Measurements from ENCODE around the gene MAFF. TPM values are rescaled to one million over a fixed set of nuclear protein-coding genes. Genes with fewer than 3 reads are reported as not detected.

The MAFF gene
- total and polyA plus RNA-seq, 7 experiments from 2014 or later, result 1.6 to 72.6 (median 5.1) TPM

DNA sequence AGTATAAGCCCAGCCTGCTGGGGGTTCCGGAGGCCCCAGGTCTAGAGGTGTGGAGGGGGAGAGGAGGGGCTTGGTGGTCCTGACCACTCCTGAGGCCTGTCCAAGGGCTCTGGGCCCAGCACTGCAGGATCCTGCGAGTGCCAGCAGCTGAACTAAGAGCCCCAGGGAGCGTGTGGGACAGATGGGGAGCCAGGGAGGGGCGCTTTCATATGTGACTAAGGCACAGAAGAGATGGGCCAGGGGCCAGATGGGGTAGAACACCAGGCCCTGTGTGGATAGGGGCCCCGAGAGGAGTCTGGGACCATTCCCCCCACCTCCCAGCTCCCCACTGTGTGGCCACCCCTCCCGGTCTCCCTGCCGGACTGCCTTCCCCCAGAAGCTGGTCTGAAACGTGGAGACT lies 18.4 kb downstream of the MAFF start:
- H3K27ac ChIP-seq (ENCODE audit: low read depth, low read length), result no peak overlapping the region
- H3K4me3 ChIP-seq (ENCODE audit: low read length), result no peak overlapping the region
- peaks cover 0 to 41% (median 4%) of the 10 kb centered on the region in 3 experiments for H3K36me3 ChIP-seq (ENCODE audit: control insufficient read depth in 2 of 3, insufficient read depth in 3 of 3, low read length in 3 of 3)
- peaks cover 5 to 17% (median 6%) of the 10 kb centered on the region in 7 donors for H3K4me1 Mint-ChIP-seq
- H3K4me1 ChIP-seq (ENCODE audit: control insufficient read depth in 2 of 2, insufficient read depth in 2 of 2, low read length in 2 of 2), result peaks cover 0 to 5% of the 10 kb centered on the region in 2 donors
- no peak for DNase-seq
- intact Hi-C loops (cut with micrococcal nuclease), result no loop called here
- peaks cover 0 to 12% (median 2%) of the 10 kb centered on the region in 5 donors for H3K36me3 Mint-ChIP-seq
- peak overlapping the region in 2 of 9 donors; percentile 12 to 51 for H3K27ac Mint-ChIP-seq
- no peak for ATAC-seq
- H3K27me3 Mint-ChIP-seq, result no peaks in the 10 kb centered on the region
- POLR2A ChIA-PET, result no interaction called here
- H3K9me3 Mint-ChIP-seq, result no peaks in the 10 kb centered on the region
- H3K27me3 ChIP-seq (ENCODE audit: control insufficient read depth in 2 of 2, insufficient read depth in 2 of 2, low read length in 2 of 2), result no peaks in the 10 kb centered on the region
- CTCF ChIA-PET, result no interaction called here
- H3K4me3 Mint-ChIP-seq, result no peak overlapping the region
- H3K9me3 ChIP-seq (ENCODE audit: control insufficient read depth in 2 of 3, low read length in 3 of 3), result no peaks in the 10 kb centered on the region

- Histone ChIP-seq H3K27me3 (ENCODE audit: control insufficient read depth in 2 of 2, insufficient read depth in 2 of 2, low read length in 2 of 2) (no peaks in the 10 kb centered on the region), H3K36me3 (ENCODE audit: control insufficient read depth in 2 of 3, insufficient read depth in 3 of 3, low read length in 3 of 3) (peaks cover 0 to 48% (median 4%) of the 10 kb centered on the region in 3 experiments), H3K4me3 (ENCODE audit: low read length) (no peak overlapping the region), H3K9me3 (ENCODE audit: control insufficient read depth in 2 of 3, low read length in 3 of 3) (no peaks in the 10 kb centered on the region), H3K27ac (ENCODE audit: low read depth, low read length) (peak overlapping the region; percentile 11), H3K4me1 (ENCODE audit: control insufficient read depth in 2 of 2, insufficient read depth in 2 of 2, low read length in 2 of 2) (peaks cover 0 to 5% of the 10 kb centered on the region in 2 donors)
- peaks cover 0 to 16% (median 2%) of the 10 kb centered on the region in 5 donors for H3K36me3 Mint-ChIP-seq
- H3K27ac Mint-ChIP-seq, result peak overlapping the region in 1 of 9 donors; percentile 56
- POLR2A ChIA-PET, result no interaction called here
- H3K9me3 Mint-ChIP-seq, result no peaks in the 10 kb centered on the region
- ATAC-seq (no peak), DNase-seq (no peak)
- H3K4me1 Mint-ChIP-seq, result peaks cover 5 to 17% (median 6%) of the 10 kb centered on the region in 7 donors
- H3K4me3 Mint-ChIP-seq, result no peak overlapping the region
- CTCF ChIA-PET, result no interaction called here
- intact Hi-C loops (cut with micrococcal nuclease), result no loop called here
- H3K27me3 Mint-ChIP-seq, result no peaks in the 10 kb centered on the region
Observed at GRCh38 chr22:38220653-38221386, 19.0 kb downstream of the MAFF start.

GRCh38 chr22:38221407-38221806 lies 19.6 kb downstream of the MAFF start:
- H3K27me3 ChIP-seq (ENCODE audit: control insufficient read depth in 2 of 2, insufficient read depth in 2 of 2, low read length in 2 of 2), result no peaks in the 10 kb centered on the region
- no peak overlapping the region for H3K4me3 Mint-ChIP-seq
- H3K9me3 ChIP-seq (ENCODE audit: control insufficient read depth in 2 of 3, low read length in 3 of 3), result no peaks in the 10 kb centered on the region
- CTCF ChIA-PET, result interaction anchor here (0.7 kb wide), 1 partner anchor 377 kb away, joined by 4 read pairs; no protein-coding TSS in a partner anchor
- H3K4me1 Mint-ChIP-seq, result peaks cover 5 to 17% (median 6%) of the 10 kb centered on the region in 7 donors
- H3K36me3 ChIP-seq (ENCODE audit: control insufficient read depth in 2 of 3, insufficient read depth in 3 of 3, low read length in 3 of 3), result peaks cover 0 to 51% (median 4%) of the 10 kb centered on the region in 3 experiments
- no peak overlapping the region for H3K4me3 ChIP-seq (ENCODE audit: low read length)
- H3K4me1 ChIP-seq (ENCODE audit: control insufficient read depth in 2 of 2, insufficient read depth in 2 of 2, low read length in 2 of 2), result peaks cover 0 to 5% of the 10 kb centered on the region in 2 donors
- H3K27me3 Mint-ChIP-seq, result no peaks in the 10 kb centered on the region
- POLR2A ChIA-PET, result no interaction called here
- ATAC-seq (no peak), DNase-seq (no peak)
- H3K36me3 Mint-ChIP-seq, result peaks cover 0 to 14% (median 2%) of the 10 kb centered on the region in 5 donors
- intact Hi-C loops (cut with micrococcal nuclease), result no loop called here
- no peaks in the 10 kb centered on the region for H3K9me3 Mint-ChIP-seq
- no peak overlapping the region for H3K27ac ChIP-seq (ENCODE audit: low read depth, low read length)
- peak overlapping the region in 2 of 9 donors; percentile 25 to 48 for H3K27ac Mint-ChIP-seq

- Mint-ChIP-seq H3K27ac (peak overlapping the region in 4 of 9 donors; percentile 25 to 76 (median 46)), H3K9me3 (no peaks in the 10 kb centered on the region), H3K4me3 (no peak overlapping the region), H3K4me1 (peaks cover 5 to 17% (median 6%) of the 10 kb centered on the region in 7 donors), H3K36me3 (peaks cover 0 to 12% (median 2%) of the 10 kb centered on the region in 5 donors), H3K27me3 (no peaks in the 10 kb centered on the region)
- POLR2A ChIA-PET, result interaction anchor here (0.6 kb wide), 1 partner anchor 38 kb away, joined by 3 read pairs; no protein-coding TSS in a partner anchor
- Histone ChIP-seq H3K4me3 (ENCODE audit: low read length) (no peak overlapping the region), H3K27ac (ENCODE audit: low read depth, low read length) (no peak overlapping the region), H3K4me1 (ENCODE audit: control insufficient read depth in 2 of 2, insufficient read depth in 2 of 2, low read length in 2 of 2) (peaks cover 0 to 5% of the 10 kb centered on the region in 2 donors), H3K36me3 (ENCODE audit: control insufficient read depth in 2 of 3, insufficient read depth in 3 of 3, low read length in 3 of 3) (peaks cover 0 to 58% (median 4%) of the 10 kb centered on the region in 3 experiments), H3K27me3 (ENCODE audit: control insufficient read depth in 2 of 2, insufficient read depth in 2 of 2, low read length in 2 of 2) (no peaks in the 10 kb centered on the region), H3K9me3 (ENCODE audit: control insufficient read depth in 2 of 3, low read length in 3 of 3) (no peaks in the 10 kb centered on the region)
- DNase-seq (no peak), ATAC-seq (no peak)
- intact Hi-C loops (cut with micrococcal nuclease), result no loop called here
- CTCF ChIA-PET, result interaction anchor here (0.7 kb wide), 1 partner anchor 376 kb away, joined by 4 read pairs; no protein-coding TSS in a partner anchor
Observed at GRCh38 chr22:38221908-38222796, 20.4 kb downstream of the MAFF start.

GRCh38 chr22:38222797-38223119 lies 21.0 kb downstream of the MAFF start:
- Mint-ChIP-seq H3K4me1 (peaks cover 5 to 17% (median 6%) of the 10 kb centered on the region in 7 donors), H3K27me3 (no peaks in the 10 kb centered on the region), H3K9me3 (no peaks in the 10 kb centered on the region), H3K27ac (no peak overlapping the region), H3K4me3 (no peak overlapping the region), H3K36me3 (peaks cover 0 to 12% (median 2%) of the 10 kb centered on the region in 5 donors)
- CTCF ChIA-PET, result no interaction called here
- no peaks in the 10 kb centered on the region for H3K9me3 ChIP-seq (ENCODE audit: control insufficient read depth in 2 of 3, low read length in 3 of 3)
- POLR2A ChIA-PET, result no interaction called here
- no peaks in the 10 kb centered on the region for H3K27me3 ChIP-seq (ENCODE audit: control insufficient read depth in 2 of 2, insufficient read depth in 2 of 2, low read length in 2 of 2)
- no peak overlapping the region for H3K4me3 ChIP-seq (ENCODE audit: low read length)
- H3K4me1 ChIP-seq (ENCODE audit: control insufficient read depth in 2 of 2, insufficient read depth in 2 of 2, low read length in 2 of 2), result peaks cover 0 to 5% of the 10 kb centered on the region in 2 donors
- no peak for ATAC-seq
- H3K36me3 ChIP-seq (ENCODE audit: control insufficient read depth in 2 of 3, insufficient read depth in 3 of 3, low read length in 3 of 3), result peaks cover 0 to 64% (median 4%) of the 10 kb centered on the region in 3 experiments
- intact Hi-C loops (cut with micrococcal nuclease), result no loop called here
- H3K27ac ChIP-seq (ENCODE audit: low read depth, low read length), result no peak overlapping the region
- DNase-seq, result no peak

- Mint-ChIP-seq H3K36me3 (peaks cover 0 to 12% (median 2%) of the 10 kb centered on the region in 5 donors), H3K4me1 (peaks cover 5 to 10% (median 6%) of the 10 kb centered on the region in 7 donors), H3K4me3 (no peak overlapping the region), H3K9me3 (no peaks in the 10 kb centered on the region), H3K27ac (no peak overlapping the region), H3K27me3 (no peaks in the 10 kb centered on the region)
- ATAC-seq (no peak), DNase-seq (no peak)
- intact Hi-C loops (cut with micrococcal nuclease), result no loop called here
- no peaks in the 10 kb centered on the region for H3K27me3 ChIP-seq (ENCODE audit: control insufficient read depth in 2 of 2, insufficient read depth in 2 of 2, low read length in 2 of 2)
- ChIA-PET CTCF (no interaction called here), POLR2A (interaction anchor here (0.9 kb wide), 1 partner anchor 16 kb away, joined by 3 read pairs; no protein-coding TSS in a partner anchor)
- H3K9me3 ChIP-seq (ENCODE audit: control insufficient read depth in 2 of 3, low read length in 3 of 3), result no peaks in the 10 kb centered on the region
- no peak overlapping the region for H3K27ac ChIP-seq (ENCODE audit: low read depth, low read length)
- no peak overlapping the region for H3K4me3 ChIP-seq (ENCODE audit: low read length)
- H3K4me1 ChIP-seq (ENCODE audit: control insufficient read depth in 2 of 2, insufficient read depth in 2 of 2, low read length in 2 of 2), result peaks cover 0 to 5% of the 10 kb centered on the region in 2 donors
- peaks cover 0 to 71% (median 4%) of the 10 kb centered on the region in 3 experiments for H3K36me3 ChIP-seq (ENCODE audit: control insufficient read depth in 2 of 3, insufficient read depth in 3 of 3, low read length in 3 of 3)
Observed at GRCh38 chr22:38223289-38223960, 21.6 kb downstream of the MAFF start.

Data from naive thymus-derived CD4-positive, alpha-beta T cell (primary cell).